ENCODE data around the gene P2RY6.
A peak's percentile ranks its signal among the peaks of the same experiment; 100 is the strongest.

P2RY6 gene

DNA sequence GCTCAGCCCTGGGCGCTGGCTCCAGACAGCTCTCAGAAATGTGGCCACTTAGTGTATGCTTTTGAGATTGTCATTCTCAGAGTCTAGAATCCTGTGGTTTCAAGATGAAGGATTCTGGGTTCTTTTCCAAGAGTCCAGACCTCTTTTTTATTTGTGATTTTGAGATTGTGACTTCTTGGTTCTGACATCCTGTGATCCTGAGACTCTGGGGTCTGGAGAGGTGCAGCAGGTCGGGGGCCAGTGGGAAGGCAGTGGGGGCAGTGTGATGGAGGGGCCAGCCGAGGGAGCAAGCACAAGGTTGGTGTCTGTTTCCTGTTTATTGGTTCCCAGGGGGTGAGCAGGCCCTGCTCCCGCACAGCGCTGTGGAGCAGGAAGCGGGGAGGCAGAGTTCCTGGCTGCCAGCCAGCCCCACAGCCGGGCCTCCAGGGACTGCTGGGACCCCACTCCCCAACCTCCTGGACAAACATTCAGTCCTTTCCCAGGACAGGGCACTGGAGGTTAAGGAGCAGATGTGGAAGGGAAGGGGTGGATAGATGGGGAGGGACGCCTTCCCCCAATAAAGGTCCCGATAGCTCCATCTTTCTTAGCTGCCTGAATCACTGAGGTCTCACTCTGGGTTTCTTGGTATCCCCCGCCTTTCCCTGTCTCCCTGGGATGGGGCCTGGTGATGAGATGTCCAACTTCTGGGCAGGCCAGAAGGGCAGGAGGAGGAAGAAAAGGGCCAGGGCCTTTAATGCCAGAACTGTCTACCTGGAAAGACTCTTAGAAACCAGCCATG is 49.7 kb downstream of the P2RY6 start:
- peaks cover 53% of the 10 kb centered on the region for H3K4me1 ChIP-seq (ENCODE audit: control insufficient read depth, insufficient read depth, low read length)
- H3K9ac ChIP-seq (ENCODE audit: low read length) = peak overlapping the region; percentile 13
- no peaks in the 10 kb centered on the region for H3K9me3 ChIP-seq (ENCODE audit: control insufficient read depth, low read length)
- no peaks in the 10 kb centered on the region for H3K36me3 ChIP-seq (ENCODE audit: control insufficient read depth, insufficient read depth, low read length)
- no peak overlapping the region for H3K4me3 ChIP-seq (ENCODE audit: low read length)
- H3K27me3 ChIP-seq (ENCODE audit: control insufficient read depth, insufficient read depth, low read length) = no peaks in the 10 kb centered on the region

DNA sequence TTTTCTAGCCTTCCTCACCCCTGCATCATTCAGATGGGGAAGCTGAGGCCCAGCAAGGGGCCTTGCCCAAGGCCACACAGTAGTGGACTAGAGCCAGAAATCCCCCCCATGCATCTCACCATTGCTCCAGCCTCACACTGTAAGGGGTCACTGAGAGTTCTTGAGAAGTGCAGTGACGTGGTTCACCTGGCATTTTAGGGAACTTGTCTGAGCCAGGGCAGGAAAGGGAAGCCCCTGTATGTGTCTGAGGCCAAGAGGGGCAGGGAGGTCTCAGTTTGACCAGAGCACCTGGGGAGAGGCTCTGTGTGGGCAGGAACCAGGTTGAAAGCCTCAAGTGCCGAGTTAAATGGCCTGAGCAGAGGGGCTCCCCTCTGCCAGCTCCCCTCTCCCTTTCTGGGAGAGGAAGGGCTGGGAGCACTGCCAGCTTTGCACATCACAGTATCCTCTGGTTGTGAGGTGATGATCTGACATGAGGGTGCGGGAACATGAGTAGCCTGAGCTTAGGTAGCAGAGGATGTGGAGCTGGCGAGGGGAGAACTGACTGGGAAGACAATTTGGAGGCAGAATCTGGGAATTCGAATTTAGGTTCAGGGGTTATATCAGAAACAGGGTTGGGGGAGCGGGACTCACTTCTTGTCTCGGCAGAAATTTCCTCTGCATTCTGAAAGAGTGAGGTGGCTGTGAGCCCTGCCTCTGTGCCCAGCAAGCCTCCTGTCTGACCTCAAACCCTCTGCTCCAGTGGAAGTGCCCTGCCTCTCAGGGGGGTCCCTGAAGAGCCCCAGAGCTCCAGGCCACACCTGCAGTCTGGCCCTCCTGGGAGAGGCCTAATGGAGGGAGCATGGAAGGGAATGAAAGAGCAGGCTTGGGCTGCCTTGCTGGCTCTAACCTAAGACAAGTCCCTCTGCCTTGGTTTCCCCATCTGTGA is 50.5 kb downstream of the P2RY6 start:
- H3K4me1 ChIP-seq (ENCODE audit: control insufficient read depth, insufficient read depth, low read length) = peaks cover 48% of the 10 kb centered on the region
- no peaks in the 10 kb centered on the region for H3K27me3 ChIP-seq (ENCODE audit: control insufficient read depth, insufficient read depth, low read length)
- H3K4me3 ChIP-seq (ENCODE audit: low read length) = no peak overlapping the region
- no peaks in the 10 kb centered on the region for H3K9me3 ChIP-seq (ENCODE audit: control insufficient read depth, low read length)
- H3K36me3 ChIP-seq (ENCODE audit: control insufficient read depth, insufficient read depth, low read length) = no peaks in the 10 kb centered on the region
- H3K9ac ChIP-seq (ENCODE audit: low read length) = peak overlapping the region; percentile 46

DNA sequence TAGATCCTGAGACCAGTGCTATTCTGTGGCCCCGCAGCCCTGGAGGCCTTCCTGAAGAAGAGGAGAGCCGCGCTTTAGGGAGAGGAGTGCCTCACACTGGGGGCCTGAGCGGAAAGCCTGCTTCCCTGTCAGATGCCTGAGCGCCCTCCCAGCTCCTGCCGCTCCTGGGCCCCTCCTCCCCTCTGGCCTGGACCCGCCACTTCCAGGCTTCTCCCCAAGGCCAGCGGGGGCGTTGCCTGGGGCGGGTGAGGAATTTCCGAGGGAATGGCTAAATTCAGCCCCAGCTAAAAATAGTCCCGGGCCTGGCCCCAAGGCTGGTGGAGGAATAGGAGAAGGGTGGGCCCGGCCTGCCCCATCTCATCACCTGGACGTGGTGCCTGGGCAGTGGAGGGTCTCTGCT is 51.3 kb downstream of the P2RY6 start:
- Histone ChIP-seq H3K9ac (ENCODE audit: low read length) (peak overlapping the region; percentile 46), H3K4me3 (ENCODE audit: low read length) (no peak overlapping the region), H3K4me1 (ENCODE audit: control insufficient read depth, insufficient read depth, low read length) (peaks cover 48% of the 10 kb centered on the region), H3K36me3 (ENCODE audit: control insufficient read depth, insufficient read depth, low read length) (no peaks in the 10 kb centered on the region), H3K9me3 (ENCODE audit: control insufficient read depth, low read length) (no peaks in the 10 kb centered on the region), H3K27me3 (ENCODE audit: control insufficient read depth, insufficient read depth, low read length) (no peaks in the 10 kb centered on the region)

DNA sequence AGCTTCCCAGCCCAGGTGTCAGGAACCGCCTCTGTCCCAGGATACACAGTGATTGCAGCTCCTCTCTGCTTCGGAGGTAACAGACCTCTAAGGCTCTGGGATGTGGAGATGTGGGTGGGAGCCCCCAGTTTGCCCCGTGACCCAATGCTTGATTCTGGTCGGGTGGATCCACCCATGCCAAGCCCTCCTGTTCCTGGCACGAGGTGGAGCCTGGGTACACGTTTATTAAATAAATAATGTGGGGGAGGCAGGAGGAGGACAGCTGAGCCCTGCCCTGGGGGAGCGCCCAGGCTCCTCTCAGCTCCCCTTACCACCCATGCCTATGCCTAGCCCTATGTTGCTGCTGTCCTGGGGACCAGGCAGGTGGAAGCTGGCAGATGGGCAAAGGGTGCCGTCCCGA is 52.0 kb downstream of the P2RY6 start:
- H3K9me3 ChIP-seq (ENCODE audit: control insufficient read depth, low read length) = no peaks in the 10 kb centered on the region
- H3K9ac ChIP-seq (ENCODE audit: low read length) = peak overlapping the region; percentile 46
- no peak overlapping the region for H3K4me3 ChIP-seq (ENCODE audit: low read length)
- no peaks in the 10 kb centered on the region for H3K36me3 ChIP-seq (ENCODE audit: control insufficient read depth, insufficient read depth, low read length)
- H3K4me1 ChIP-seq (ENCODE audit: control insufficient read depth, insufficient read depth, low read length) = peaks cover 48% of the 10 kb centered on the region
- no peaks in the 10 kb centered on the region for H3K27me3 ChIP-seq (ENCODE audit: control insufficient read depth, insufficient read depth, low read length)

DNA sequence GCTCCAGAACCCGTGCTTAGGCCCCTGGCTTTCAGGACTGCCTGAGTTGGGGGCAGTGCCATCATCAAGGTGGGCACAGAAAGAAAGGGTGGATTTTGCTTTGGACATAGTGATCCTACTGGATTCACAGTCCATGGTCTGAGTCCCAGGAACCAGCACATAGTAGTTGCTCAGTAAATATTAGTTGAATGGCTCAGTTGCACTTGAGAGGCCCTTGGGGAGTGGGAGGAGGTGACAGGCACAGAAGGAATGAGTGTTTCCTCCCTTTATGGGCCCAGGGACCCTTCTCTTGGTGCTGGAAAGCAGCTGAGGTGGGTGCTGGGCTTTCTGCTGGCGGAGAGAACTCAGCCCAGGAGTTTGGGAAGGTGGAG is 52.5 kb downstream of the P2RY6 start:
- Histone ChIP-seq H3K9ac (ENCODE audit: low read length) (no peak overlapping the region), H3K4me1 (ENCODE audit: control insufficient read depth, insufficient read depth, low read length) (peaks cover 48% of the 10 kb centered on the region), H3K4me3 (ENCODE audit: low read length) (no peak overlapping the region), H3K36me3 (ENCODE audit: control insufficient read depth, insufficient read depth, low read length) (no peaks in the 10 kb centered on the region), H3K27me3 (ENCODE audit: control insufficient read depth, insufficient read depth, low read length) (no peaks in the 10 kb centered on the region), H3K9me3 (ENCODE audit: control insufficient read depth, low read length) (no peaks in the 10 kb centered on the region)

DNA sequence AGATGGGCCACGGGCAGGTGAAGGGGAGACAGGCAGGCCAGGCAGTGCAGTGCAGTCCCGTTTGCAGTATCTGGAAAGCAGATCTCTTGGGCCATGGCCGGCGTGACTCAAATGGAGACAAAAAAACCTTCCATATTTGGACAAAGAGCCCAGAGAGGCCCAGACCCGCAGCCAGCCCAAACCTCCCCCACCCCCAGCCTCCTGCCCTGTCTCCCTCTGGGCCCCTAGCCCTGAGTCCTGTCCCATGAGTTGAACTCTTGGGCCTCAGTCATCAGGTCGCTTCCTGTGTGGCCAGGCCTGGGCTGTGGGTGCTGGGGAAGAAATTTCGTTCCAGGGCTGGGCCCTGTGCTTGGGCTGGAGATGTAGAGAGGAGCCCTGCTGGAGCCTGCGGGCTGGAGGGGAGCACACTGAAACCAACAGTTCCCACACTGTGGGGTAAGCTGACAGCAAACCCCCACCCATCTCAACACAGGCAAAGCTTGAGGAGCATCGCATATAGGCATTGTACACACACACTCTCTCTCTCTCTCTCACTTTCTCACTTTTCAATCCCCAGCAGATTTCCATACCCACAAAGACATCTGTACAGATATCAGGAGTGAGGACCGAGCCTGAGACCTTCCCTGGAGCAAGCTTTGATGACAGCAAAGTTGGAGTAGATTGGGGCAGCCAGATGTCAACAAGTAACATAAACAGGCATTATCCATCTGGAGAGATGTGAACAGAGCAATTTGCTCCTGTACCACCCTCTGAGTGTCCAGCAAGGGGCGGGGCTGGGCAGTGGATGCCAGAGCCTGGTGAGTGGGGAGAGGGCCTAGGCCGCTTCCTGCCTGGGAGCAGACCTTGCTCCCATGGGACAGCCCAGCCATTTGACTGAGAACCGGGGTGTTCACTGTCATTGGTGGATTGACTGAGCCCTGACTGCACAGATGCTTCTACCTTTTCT is 53.2 kb downstream of the P2RY6 start:
- peaks cover 48% of the 10 kb centered on the region for H3K4me1 ChIP-seq (ENCODE audit: control insufficient read depth, insufficient read depth, low read length)
- H3K9ac ChIP-seq (ENCODE audit: low read length) = no peak overlapping the region

DNA sequence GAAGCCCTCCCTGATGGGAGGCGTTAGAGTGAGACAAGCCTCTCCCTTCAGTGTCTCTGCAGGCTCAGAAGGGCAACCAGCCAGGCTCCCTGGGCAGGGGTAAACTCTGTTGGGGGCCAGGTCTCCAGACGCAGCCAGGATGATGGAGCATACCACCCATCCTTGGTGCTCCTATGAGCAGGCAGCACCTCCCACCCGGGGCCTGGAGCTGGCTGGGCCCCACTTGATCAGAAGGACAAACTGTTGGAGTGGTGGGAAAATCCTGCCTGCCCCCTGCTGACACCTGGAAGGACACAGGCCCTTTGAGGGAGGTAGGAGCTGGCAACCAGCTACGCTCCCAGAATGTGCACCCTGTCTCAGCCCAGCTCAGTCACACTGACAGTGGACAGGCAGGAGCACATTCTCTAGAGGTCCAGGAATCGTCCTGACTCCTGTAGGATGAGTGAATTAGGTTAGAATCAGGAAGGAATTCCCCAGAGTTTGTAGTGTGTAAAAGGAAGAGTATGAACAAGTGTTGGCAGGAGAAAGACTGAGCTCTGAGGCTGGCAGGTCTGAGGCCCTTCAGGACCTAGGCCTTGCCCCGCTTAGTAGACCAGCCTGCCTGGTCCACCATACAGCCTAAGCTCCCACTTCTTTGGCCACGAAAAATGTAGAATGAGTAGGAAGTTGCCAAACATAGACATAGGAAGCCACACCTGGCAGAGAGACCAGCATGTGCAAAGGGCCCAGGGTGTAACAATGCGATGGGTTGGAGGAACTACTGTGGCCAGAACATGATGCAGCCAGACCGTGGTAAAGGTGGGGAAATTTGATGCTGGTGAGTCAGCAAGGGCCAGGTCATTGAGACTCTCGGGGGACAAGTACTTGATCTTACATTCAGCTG is 55.0 kb downstream of the P2RY6 start:
- H3K27me3 ChIP-seq (ENCODE audit: control insufficient read depth, insufficient read depth, low read length) = no peaks in the 10 kb centered on the region
- H3K4me3 ChIP-seq (ENCODE audit: low read length) = no peak overlapping the region
- H3K9ac ChIP-seq (ENCODE audit: low read length) = no peak overlapping the region
- peaks cover 34% of the 10 kb centered on the region for H3K4me1 ChIP-seq (ENCODE audit: control insufficient read depth, insufficient read depth, low read length)
- H3K9me3 ChIP-seq (ENCODE audit: control insufficient read depth, low read length) = no peaks in the 10 kb centered on the region
- no peaks in the 10 kb centered on the region for H3K36me3 ChIP-seq (ENCODE audit: control insufficient read depth, insufficient read depth, low read length)

More for the DNA sequence above, 53.2 kb downstream of the P2RY6 start:
- Histone ChIP-seq H3K4me3 (ENCODE audit: low read length) (no peak overlapping the region), H3K9me3 (ENCODE audit: control insufficient read depth, low read length) (no peaks in the 10 kb centered on the region), H3K36me3 (ENCODE audit: control insufficient read depth, insufficient read depth, low read length) (no peaks in the 10 kb centered on the region), H3K27me3 (ENCODE audit: control insufficient read depth, insufficient read depth, low read length) (no peaks in the 10 kb centered on the region)

DNA sequence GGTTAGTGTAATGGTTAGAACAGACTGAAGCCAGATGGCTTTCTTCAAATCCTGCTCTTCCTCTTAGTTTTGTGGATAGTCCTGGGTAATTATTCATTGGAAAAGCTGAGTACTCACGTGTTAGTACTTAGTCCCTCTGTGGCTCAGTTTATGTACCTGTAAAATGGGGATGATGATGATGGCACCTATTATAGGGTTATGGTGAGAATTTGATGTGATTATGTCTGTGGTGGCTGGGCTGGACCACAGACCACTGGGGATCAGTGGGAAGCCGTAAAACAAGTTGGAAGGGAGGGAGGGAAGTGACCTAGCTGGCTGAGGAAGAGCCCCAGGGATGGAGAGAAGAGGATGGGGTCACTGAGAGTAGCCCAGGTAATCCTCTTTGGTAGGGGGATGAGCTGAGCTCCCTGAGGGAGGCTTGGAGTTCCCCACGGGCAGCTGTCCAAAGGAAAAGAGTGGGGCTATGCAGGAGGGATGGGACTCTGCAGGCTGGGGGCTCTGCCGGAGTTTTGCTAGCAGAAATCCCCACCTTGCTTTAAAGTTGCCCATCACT is 55.8 kb downstream of the P2RY6 start:
- H3K9me3 ChIP-seq (ENCODE audit: control insufficient read depth, low read length) = no peaks in the 10 kb centered on the region
- peaks cover 27% of the 10 kb centered on the region for H3K4me1 ChIP-seq (ENCODE audit: control insufficient read depth, insufficient read depth, low read length)
- no peaks in the 10 kb centered on the region for H3K27me3 ChIP-seq (ENCODE audit: control insufficient read depth, insufficient read depth, low read length)
- H3K9ac ChIP-seq (ENCODE audit: low read length) = no peak overlapping the region
- H3K4me3 ChIP-seq (ENCODE audit: low read length) = no peak overlapping the region
- no peaks in the 10 kb centered on the region for H3K36me3 ChIP-seq (ENCODE audit: control insufficient read depth, insufficient read depth, low read length)

DNA sequence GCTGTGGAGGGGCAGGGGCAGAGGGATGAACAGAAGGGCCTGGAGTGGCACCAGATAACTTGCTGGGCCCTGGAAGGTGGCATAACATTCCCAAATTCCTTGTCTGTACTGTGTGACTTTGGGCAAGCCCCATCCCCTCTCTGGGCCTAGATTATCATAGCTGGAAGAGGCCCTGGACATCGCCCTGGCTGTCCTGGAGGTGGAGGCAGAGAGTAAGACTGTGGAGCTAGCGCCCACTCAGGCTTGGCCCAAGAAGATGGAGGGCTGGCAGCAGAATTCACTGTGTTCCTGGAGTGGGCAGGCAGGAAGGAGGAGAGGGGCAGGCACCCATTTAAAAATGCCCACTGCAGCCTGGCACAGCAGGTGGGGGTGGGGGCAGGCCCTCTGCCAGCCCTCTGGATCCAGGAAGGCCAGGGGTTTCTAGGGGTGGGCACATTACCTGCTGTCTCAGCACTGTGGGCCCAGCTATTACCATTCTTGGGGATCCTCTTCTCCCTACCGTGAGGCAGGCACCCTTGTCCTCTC is 58.5 kb downstream of the P2RY6 start:
- no peaks in the 10 kb centered on the region for H3K27me3 ChIP-seq (ENCODE audit: control insufficient read depth, insufficient read depth, low read length)
- H3K4me3 ChIP-seq (ENCODE audit: low read length) = no peak overlapping the region
- no peaks in the 10 kb centered on the region for H3K9me3 ChIP-seq (ENCODE audit: control insufficient read depth, low read length)
- no peaks in the 10 kb centered on the region for H3K36me3 ChIP-seq (ENCODE audit: control insufficient read depth, insufficient read depth, low read length)
- peaks cover 19% of the 10 kb centered on the region for H3K4me1 ChIP-seq (ENCODE audit: control insufficient read depth, insufficient read depth, low read length)
- H3K9ac ChIP-seq (ENCODE audit: low read length) = no peak overlapping the region

DNA sequence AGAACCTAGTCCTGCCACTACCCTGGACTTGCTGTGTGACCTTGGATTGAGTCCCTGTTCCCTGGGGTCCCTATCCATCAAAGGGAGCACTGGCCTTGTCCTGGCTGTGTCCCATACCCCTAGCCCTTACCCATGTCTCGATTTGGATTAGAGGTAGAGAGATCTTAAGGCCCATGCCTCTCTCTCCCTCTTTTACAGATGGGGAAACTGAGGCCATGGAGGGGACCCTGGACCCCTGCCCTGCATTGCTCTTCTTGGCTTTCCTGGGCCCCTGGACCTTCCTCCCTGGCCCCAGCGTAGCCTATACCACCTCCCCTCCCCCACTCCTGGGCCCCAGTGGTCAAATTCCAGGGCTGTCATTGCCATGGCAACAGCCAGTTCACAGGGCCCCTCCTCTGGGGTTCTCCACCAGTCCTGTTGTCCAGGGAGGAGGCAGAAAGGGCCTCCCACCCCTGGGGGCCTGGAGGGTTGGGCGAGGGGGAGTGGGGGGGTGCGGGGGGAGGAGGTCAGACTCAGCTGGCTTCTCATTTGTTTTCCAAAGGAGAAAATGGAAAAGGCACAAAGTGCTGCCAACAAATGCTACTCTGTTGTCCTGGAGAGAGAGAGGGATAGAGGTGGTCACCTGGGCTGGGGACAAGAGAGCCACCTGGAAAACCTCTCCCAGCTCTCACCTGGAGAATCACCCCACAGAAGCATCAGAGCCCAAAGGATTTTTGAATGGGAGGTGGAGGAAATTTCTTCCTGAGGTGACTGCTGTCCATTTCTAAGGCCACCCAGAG is 59.2 kb downstream of the P2RY6 start:
- Histone ChIP-seq H3K4me1 (ENCODE audit: control insufficient read depth, insufficient read depth, low read length) (peaks cover 19% of the 10 kb centered on the region), H3K36me3 (ENCODE audit: control insufficient read depth, insufficient read depth, low read length) (no peaks in the 10 kb centered on the region), H3K27me3 (ENCODE audit: control insufficient read depth, insufficient read depth, low read length) (no peaks in the 10 kb centered on the region), H3K9me3 (ENCODE audit: control insufficient read depth, low read length) (no peaks in the 10 kb centered on the region), H3K4me3 (ENCODE audit: low read length) (no peak overlapping the region), H3K9ac (ENCODE audit: low read length) (no peak overlapping the region)

Data from mucosa of stomach (tissue), 1 donor.